HCT116 (cell line): ENCODE data around the gene PRKG1. TPM values are rescaled to one million over a fixed set of nuclear protein-coding genes. Genes with fewer than 3 reads are reported as not detected.

ENCODE experiments used
- RAD21 ChIP-seq: IDR thresholded peaks from 2 replicates; pipeline ENCODE4 v1.6.1; 2012; ENCODE audit warnings: low read depth, mild to moderate bottlenecking
- SP1 ChIP-seq: IDR thresholded peaks from 2 replicates; pipeline ENCODE4 v1.6.1; 2012; ENCODE audit warnings: low read depth
- microRNA counts: library from miRNA; unstranded; fragments of <30 nt; microRNA quantifications from one replicate; lab custom pipeline; 2015
- microRNA-seq: library from miRNA; unstranded; fragments of <30 nt; microRNA quantifications from one replicate; pipeline ENCODE4, GENCODE V29; 2016; ENCODE audit warnings: borderline number of aligned reads
- total RNA-seq: library from RNA; stranded (reverse); gene quantifications from one replicate; pipeline ENCODE4 v1.2.1, GENCODE V29; 2021; ENCODE audit not compliant: unreplicated experiment
- TF ChIP-seq, protein P1 (sequence below): IDR thresholded peaks from 2 replicates; pipeline ENCODE4 v1.6.1; 2012; ENCODE audit warnings: low read depth

PRKG1 gene
- total RNA-seq, 1 experiment from 2014 or later, result 1.4 TPM

DNA sequence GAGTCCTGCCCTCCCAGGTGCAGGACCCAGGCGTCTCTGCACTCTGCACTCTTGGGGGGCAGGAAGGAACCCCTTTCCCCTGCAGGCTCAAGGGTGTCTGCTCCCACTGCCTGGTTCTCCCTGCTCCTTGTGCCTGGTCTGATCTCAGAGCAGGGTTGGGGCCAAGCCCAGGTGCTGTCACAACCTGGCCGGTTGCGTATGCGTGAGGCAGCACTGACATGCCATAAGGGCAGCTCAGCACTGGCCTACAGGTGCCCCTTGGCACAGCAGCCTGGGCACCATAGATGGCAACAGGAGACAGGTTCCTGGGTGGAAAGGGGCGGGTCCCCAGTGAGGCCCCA lies 1273.0 kb downstream of the PRKG1 start (continued):
- TF ChIP-seq, protein P1, sequence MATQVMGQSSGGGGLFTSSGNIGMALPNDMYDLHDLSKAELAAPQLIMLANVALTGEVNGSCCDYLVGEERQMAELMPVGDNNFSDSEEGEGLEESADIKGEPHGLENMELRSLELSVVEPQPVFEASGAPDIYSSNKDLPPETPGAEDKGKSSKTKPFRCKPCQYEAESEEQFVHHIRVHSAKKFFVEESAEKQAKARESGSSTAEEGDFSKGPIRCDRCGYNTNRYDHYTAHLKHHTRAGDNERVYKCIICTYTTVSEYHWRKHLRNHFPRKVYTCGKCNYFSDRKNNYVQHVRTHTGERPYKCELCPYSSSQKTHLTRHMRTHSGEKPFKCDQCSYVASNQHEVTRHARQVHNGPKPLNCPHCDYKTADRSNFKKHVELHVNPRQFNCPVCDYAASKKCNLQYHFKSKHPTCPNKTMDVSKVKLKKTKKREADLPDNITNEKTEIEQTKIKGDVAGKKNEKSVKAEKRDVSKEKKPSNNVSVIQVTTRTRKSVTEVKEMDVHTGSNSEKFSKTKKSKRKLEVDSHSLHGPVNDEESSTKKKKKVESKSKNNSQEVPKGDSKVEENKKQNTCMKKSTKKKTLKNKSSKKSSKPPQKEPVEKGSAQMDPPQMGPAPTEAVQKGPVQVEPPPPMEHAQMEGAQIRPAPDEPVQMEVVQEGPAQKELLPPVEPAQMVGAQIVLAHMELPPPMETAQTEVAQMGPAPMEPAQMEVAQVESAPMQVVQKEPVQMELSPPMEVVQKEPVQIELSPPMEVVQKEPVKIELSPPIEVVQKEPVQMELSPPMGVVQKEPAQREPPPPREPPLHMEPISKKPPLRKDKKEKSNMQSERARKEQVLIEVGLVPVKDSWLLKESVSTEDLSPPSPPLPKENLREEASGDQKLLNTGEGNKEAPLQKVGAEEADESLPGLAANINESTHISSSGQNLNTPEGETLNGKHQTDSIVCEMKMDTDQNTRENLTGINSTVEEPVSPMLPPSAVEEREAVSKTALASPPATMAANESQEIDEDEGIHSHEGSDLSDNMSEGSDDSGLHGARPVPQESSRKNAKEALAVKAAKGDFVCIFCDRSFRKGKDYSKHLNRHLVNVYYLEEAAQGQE, result no peak
- no peak for TF ChIP-seq RAD21
- TF ChIP-seq SP1, result no peak

MicroRNA genes within 50 kb of the gene (microRNA counts, 767-probe panel; counts per million panel counts)
- not detected for microRNA hsa-miR-605 (lab: Ali Mortazavi, UCI)

Small RNA genes within 50 kb of the gene (microRNA-seq; reads per million reads assigned to microRNA genes)
- 2.4 reads per million for gene MIR605

Other genes starting within 250 kb of the PRKG1 start
- 0.30 TPM for gene A1CF, start 188.9 kb upstream of the PRKG1 start, total RNA-seq